ENCODE data around the gene NEGR1.
"Not testable (repeated sequence)": the region's sequence is repeated elsewhere in the genome, so short reads cannot be mapped to it uniquely, and the experiment has no call there.

NEGR1 gene

GRCh38 chr1:71908871-71909390, 373.4 kb downstream of the NEGR1 start:
- H3K27me3 Mint-ChIP-seq (ENCODE audit: low read depth): no peaks in the 10 kb centered on the region
- H3K27ac Mint-ChIP-seq: no peak overlapping the region
- no peaks in the 10 kb centered on the region for H3K36me3 Mint-ChIP-seq (ENCODE audit: low read depth)
- no peak for DNase-seq (ENCODE audit: low spot score)
- H3K4me1 Mint-ChIP-seq (ENCODE audit: low read depth): no peaks in the 10 kb centered on the region
- peaks cover 4% of the 10 kb centered on the region for H3K9me3 Mint-ChIP-seq
- no peak overlapping the region for H3K4me3 Mint-ChIP-seq

- Mint-ChIP-seq H3K36me3 (ENCODE audit: low read depth) (no peaks in the 10 kb centered on the region), H3K27ac (no peak overlapping the region), H3K9me3 (peaks cover 4% of the 10 kb centered on the region), H3K4me3 (no peak overlapping the region), H3K27me3 (ENCODE audit: low read depth) (no peaks in the 10 kb centered on the region), H3K4me1 (ENCODE audit: low read depth) (no peaks in the 10 kb centered on the region)
- DNase-seq (ENCODE audit: low spot score): no peak
These were observed 374.0 kb downstream of the NEGR1 start for GRCh38 chr1:71908303-71908702.

GRCh38 chr1:71899881-71900280, 382.5 kb downstream of the NEGR1 start:
- Mint-ChIP-seq H3K9me3 (no peaks in the 10 kb centered on the region), H3K4me1 (ENCODE audit: low read depth) (no peaks in the 10 kb centered on the region)
- no peak for DNase-seq (ENCODE audit: low spot score)

DNA sequence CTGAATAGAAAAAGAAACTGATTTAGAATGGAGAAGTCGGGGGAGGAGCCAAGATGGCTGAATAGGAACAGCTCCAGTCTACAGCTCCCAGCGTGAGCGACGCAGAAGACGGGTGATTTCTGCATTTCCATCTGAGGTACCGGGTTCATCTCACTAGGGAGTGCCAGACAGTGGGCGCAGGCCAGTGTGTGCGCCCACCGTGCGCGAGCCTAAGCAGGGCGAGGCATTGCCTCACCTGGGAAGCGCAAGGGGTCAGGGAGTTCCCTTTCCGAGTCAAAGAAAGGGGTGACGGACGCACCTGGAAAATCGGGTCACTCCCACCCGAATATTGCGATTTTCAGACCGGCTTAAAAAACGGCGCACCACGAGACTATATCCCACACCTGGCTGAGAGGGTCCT, 394.2 kb downstream of the NEGR1 start:
- DNase-seq (ENCODE audit: low spot score); H3K36me3 Mint-ChIP-seq (ENCODE audit: low read depth); H3K27ac Mint-ChIP-seq; H3K4me3 Mint-ChIP-seq; H3K9me3 Mint-ChIP-seq; H3K4me1 Mint-ChIP-seq (ENCODE audit: low read depth); H3K27me3 Mint-ChIP-seq (ENCODE audit: low read depth): not testable (repeated sequence)

More at GRCh38 chr1:71899881-71900280, 382.5 kb downstream of the NEGR1 start:
- no peak overlapping the region for H3K27ac Mint-ChIP-seq
- no peak overlapping the region for H3K4me3 Mint-ChIP-seq
- H3K36me3 Mint-ChIP-seq (ENCODE audit: low read depth): no peaks in the 10 kb centered on the region
- no peaks in the 10 kb centered on the region for H3K27me3 Mint-ChIP-seq (ENCODE audit: low read depth)

GRCh38 chr1:71885171-71885570, 397.2 kb downstream of the NEGR1 start:
- no peaks in the 10 kb centered on the region for H3K36me3 Mint-ChIP-seq (ENCODE audit: low read depth)
- H3K4me1 Mint-ChIP-seq (ENCODE audit: low read depth): no peaks in the 10 kb centered on the region
- no peak for DNase-seq (ENCODE audit: low spot score)
- H3K9me3 Mint-ChIP-seq: no peaks in the 10 kb centered on the region
- no peak overlapping the region for H3K4me3 Mint-ChIP-seq
- no peaks in the 10 kb centered on the region for H3K27me3 Mint-ChIP-seq (ENCODE audit: low read depth)
- no peak overlapping the region for H3K27ac Mint-ChIP-seq

DNA sequence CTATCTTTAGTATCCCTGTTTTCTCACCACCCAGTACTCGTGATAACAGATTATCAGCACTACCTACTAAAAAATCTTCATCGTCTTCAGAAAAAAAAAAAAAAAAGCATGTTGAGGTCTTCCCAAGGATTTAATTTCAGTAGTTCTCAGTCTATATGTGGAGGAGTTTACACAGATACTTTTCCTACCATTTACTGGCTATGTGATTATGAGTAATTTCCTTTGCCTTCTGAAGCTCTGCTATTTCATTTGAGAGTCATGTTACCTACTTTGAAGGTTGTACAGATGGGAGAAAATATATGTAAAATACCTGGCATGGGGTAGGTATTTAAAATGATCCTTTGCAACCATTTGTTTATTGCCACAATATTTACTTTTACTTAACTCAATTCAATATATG, 399.7 kb downstream of the NEGR1 start:
- Mint-ChIP-seq H3K9me3 (no peaks in the 10 kb centered on the region), H3K27ac (no peak overlapping the region), H3K4me3 (no peak overlapping the region), H3K4me1 (ENCODE audit: low read depth) (no peaks in the 10 kb centered on the region), H3K36me3 (ENCODE audit: low read depth) (no peaks in the 10 kb centered on the region), H3K27me3 (ENCODE audit: low read depth) (no peaks in the 10 kb centered on the region)
- DNase-seq (ENCODE audit: low spot score): no peak

GRCh38 chr1:71882226-71882625, 400.1 kb downstream of the NEGR1 start:
- H3K27ac Mint-ChIP-seq: no peak overlapping the region
- no peak for DNase-seq (ENCODE audit: low spot score)
- no peaks in the 10 kb centered on the region for H3K27me3 Mint-ChIP-seq (ENCODE audit: low read depth)
- no peaks in the 10 kb centered on the region for H3K9me3 Mint-ChIP-seq
- H3K4me3 Mint-ChIP-seq: no peak overlapping the region
- H3K4me1 Mint-ChIP-seq (ENCODE audit: low read depth): no peaks in the 10 kb centered on the region
- no peaks in the 10 kb centered on the region for H3K36me3 Mint-ChIP-seq (ENCODE audit: low read depth)

DNA sequence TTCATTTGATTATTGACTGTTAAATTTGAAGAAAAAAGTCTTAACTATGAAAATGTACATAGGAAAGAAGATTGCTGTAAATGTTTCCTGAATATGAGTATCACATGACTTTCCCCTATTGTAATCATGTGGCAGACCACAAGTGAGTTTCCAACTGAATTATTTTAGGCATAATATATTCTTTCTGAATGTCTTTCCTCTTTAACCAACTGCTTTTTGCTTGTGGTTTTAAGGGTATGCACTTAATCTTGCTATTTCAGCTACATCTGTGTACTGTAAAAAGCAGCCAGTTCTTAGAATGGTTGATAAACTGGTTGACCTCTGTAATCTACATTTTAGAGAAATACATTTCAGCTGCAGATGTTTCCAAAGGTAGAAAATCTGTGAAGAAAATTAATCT, 400.7 kb downstream of the NEGR1 start:
- Mint-ChIP-seq H3K27ac (no peak overlapping the region), H3K27me3 (ENCODE audit: low read depth) (no peaks in the 10 kb centered on the region), H3K4me1 (ENCODE audit: low read depth) (no peaks in the 10 kb centered on the region), H3K9me3 (no peaks in the 10 kb centered on the region), H3K36me3 (ENCODE audit: low read depth) (no peaks in the 10 kb centered on the region), H3K4me3 (no peak overlapping the region)
- no peak for DNase-seq (ENCODE audit: low spot score)

DNA sequence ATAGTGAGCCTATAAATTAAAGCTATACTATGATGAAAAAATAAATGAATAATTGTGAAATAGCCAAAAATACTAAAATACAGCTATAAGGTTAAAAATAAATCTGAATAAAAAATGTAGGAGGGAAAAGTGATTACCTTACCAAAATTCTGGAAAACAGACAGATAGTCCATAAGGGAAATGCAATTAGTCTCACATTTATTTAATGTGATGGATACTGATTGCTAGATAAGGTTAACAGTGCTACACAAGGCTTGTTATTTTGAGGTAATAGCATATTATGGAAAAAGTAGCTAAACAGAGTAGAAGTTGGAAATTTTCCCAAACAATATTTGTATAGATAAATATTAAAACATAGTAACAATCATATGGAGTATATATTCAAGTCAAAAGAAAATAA, 413.0 kb downstream of the NEGR1 start:
- H3K4me1 Mint-ChIP-seq (ENCODE audit: low read depth): no peaks in the 10 kb centered on the region
- no peak overlapping the region for H3K27ac Mint-ChIP-seq
- no peak for DNase-seq (ENCODE audit: low spot score)
- no peaks in the 10 kb centered on the region for H3K9me3 Mint-ChIP-seq
- no peaks in the 10 kb centered on the region for H3K27me3 Mint-ChIP-seq (ENCODE audit: low read depth)
- H3K36me3 Mint-ChIP-seq (ENCODE audit: low read depth): no peaks in the 10 kb centered on the region
- H3K4me3 Mint-ChIP-seq: no peak overlapping the region

DNA sequence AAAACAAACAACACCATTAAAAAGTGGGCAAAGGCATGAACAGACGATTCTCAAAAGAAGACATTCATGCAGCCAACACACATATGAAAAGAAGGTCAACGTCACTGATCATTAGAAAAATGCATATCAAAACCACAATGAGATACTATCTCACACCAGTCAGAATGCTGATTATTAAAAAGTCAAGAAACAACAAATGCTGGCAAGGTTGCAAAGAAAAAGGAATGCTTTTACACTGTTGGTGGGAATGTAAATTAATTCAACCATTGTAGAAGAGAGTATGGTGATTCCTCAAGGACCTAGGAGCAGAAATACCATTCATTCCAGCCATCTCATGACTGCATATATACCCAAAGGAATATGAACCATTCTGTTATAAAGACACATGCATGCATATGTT, 419.6 kb downstream of the NEGR1 start:
- Mint-ChIP-seq H3K36me3 (ENCODE audit: low read depth) (no peaks in the 10 kb centered on the region), H3K9me3 (no peaks in the 10 kb centered on the region), H3K4me3 (no peak overlapping the region), H3K4me1 (ENCODE audit: low read depth) (no peaks in the 10 kb centered on the region), H3K27me3 (ENCODE audit: low read depth) (no peaks in the 10 kb centered on the region), H3K27ac (no peak overlapping the region)
- DNase-seq (ENCODE audit: low spot score): no peak

GRCh38 chr1:71861022-71861421, 421.3 kb downstream of the NEGR1 start:
- no peaks in the 10 kb centered on the region for H3K27me3 Mint-ChIP-seq (ENCODE audit: low read depth)
- no peaks in the 10 kb centered on the region for H3K9me3 Mint-ChIP-seq
- no peak overlapping the region for H3K27ac Mint-ChIP-seq
- no peak overlapping the region for H3K4me3 Mint-ChIP-seq
- no peaks in the 10 kb centered on the region for H3K36me3 Mint-ChIP-seq (ENCODE audit: low read depth)
- H3K4me1 Mint-ChIP-seq (ENCODE audit: low read depth): no peaks in the 10 kb centered on the region
- DNase-seq (ENCODE audit: low spot score): no peak

DNA sequence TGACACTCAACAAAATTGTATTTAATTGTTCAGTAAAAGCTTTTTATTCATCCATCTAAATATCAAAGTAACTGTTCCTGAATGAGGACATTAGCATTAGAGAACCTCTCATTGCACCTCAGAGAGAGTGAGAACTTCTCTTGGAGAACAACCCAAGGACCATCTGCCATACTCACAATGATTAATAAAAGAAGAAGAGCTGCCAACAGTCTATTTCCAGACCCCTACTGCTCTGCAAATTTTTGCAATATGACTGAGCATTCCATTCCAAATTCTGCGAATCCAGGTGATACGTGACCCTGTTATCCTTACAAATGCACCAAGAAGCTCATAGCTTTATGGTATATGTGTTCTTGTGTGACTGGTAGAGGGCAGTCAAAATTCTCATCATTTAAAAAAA, 422.5 kb downstream of the NEGR1 start:
- DNase-seq (ENCODE audit: low spot score): no peak
- Mint-ChIP-seq H3K9me3 (no peaks in the 10 kb centered on the region), H3K36me3 (ENCODE audit: low read depth) (no peaks in the 10 kb centered on the region), H3K27ac (no peak overlapping the region), H3K27me3 (ENCODE audit: low read depth) (no peaks in the 10 kb centered on the region), H3K4me3 (no peak overlapping the region), H3K4me1 (ENCODE audit: low read depth) (no peaks in the 10 kb centered on the region)

- Mint-ChIP-seq H3K27ac (no peak overlapping the region), H3K27me3 (ENCODE audit: low read depth) (no peaks in the 10 kb centered on the region), H3K4me1 (ENCODE audit: low read depth) (no peaks in the 10 kb centered on the region), H3K9me3 (no peaks in the 10 kb centered on the region), H3K4me3 (no peak overlapping the region), H3K36me3 (ENCODE audit: low read depth) (no peaks in the 10 kb centered on the region)
- no peak for DNase-seq (ENCODE audit: low spot score)
These were observed 424.5 kb downstream of the NEGR1 start for GRCh38 chr1:71857862-71858261.

DNA sequence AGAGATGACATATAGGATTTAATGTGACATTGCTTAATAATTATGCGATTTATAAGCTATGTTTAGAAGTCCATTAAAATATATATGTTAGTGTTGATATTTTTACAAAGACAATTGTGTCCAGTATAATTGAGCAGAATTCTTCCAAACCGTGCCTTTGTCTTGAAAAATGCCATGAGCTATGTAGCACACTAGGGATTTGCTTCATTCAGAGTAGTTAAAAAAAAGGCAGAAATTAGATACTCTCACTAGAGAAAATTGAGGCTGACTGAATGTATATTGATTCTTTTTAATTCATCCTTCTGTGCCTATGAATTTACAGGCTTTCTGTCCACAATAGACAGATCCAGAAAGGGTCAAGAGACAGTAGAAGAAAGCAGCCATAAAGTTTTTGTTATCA, 429.0 kb downstream of the NEGR1 start:
- no peak for DNase-seq (ENCODE audit: low spot score)
- Mint-ChIP-seq H3K27ac (no peak overlapping the region), H3K4me3 (no peak overlapping the region), H3K9me3 (no peaks in the 10 kb centered on the region), H3K36me3 (ENCODE audit: low read depth) (no peaks in the 10 kb centered on the region), H3K4me1 (ENCODE audit: low read depth) (no peaks in the 10 kb centered on the region), H3K27me3 (ENCODE audit: low read depth) (no peaks in the 10 kb centered on the region)

DNA sequence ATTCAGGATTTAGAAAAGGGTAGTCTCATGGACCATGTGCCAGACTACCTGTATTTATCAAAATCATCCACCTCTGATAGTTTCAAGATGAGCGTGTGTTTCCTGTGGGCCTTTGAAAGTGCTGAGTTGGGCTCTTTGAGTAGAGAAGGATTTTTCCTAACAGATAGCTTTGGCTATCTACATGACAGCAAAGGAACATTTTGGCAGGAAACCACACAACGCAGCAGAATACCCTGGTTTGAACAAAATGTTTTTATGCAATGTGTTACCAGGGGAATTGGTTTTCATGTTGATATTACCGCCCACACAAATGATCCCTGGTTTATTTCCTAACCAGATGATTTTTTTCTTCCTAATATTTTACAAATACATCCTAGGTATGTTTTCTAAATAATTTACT, 431.4 kb downstream of the NEGR1 start:
- H3K36me3 Mint-ChIP-seq (ENCODE audit: low read depth): no peaks in the 10 kb centered on the region
- H3K4me3 Mint-ChIP-seq: no peak overlapping the region
- no peak for DNase-seq (ENCODE audit: low spot score)
- no peak overlapping the region for H3K27ac Mint-ChIP-seq
- no peaks in the 10 kb centered on the region for H3K4me1 Mint-ChIP-seq (ENCODE audit: low read depth)
- no peaks in the 10 kb centered on the region for H3K27me3 Mint-ChIP-seq (ENCODE audit: low read depth)
- H3K9me3 Mint-ChIP-seq: no peaks in the 10 kb centered on the region
